Hepatic stellate cell (primary cell): ENCODE data around the gene GALK2.
"Not testable (repeated sequence)": the region's sequence is repeated elsewhere in the genome, so short reads cannot be mapped to it uniquely, and the experiment has no call there.

ENCODE experiments used
- DNase-seq: peaks from one replicate; pipeline ENCODE4 v3.0.0; 2011; ENCODE audit warnings: low spot score

The GALK2 gene

DNA sequence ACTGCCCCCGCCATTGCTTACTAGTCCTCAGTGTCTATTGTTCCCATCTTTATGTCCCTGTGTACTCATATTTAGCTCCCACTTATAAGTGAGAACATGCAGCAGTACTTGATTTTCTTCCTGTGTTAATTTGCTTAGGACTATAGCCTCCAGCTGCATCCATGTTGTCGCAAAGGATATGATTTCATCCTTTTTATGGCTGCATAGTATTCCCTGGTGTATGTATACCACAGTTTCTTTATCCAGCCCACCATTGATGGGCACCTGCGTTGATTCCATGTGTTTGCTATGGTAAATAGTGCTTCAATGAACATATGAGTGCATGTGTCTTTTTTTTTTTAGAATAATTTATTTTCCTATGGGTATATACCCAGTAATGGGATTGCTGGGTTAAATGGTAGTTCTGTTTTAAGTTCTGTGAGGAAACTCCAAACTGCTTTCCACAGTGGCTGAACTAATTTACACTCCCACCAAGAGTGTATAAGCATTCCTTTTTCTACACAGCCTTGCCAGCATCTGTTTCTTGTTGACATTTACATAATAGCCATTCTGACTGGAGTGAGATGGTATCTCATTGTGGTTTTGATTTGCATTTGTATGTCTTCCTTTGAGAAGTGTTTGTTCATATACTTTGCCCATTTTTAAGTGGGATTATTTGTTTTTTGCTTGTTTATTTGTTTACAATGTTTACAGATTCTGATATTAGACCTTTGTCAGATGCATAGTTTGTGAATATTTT is 53.7 kb downstream of the GALK2 start:
- no peak for DNase-seq

DNA sequence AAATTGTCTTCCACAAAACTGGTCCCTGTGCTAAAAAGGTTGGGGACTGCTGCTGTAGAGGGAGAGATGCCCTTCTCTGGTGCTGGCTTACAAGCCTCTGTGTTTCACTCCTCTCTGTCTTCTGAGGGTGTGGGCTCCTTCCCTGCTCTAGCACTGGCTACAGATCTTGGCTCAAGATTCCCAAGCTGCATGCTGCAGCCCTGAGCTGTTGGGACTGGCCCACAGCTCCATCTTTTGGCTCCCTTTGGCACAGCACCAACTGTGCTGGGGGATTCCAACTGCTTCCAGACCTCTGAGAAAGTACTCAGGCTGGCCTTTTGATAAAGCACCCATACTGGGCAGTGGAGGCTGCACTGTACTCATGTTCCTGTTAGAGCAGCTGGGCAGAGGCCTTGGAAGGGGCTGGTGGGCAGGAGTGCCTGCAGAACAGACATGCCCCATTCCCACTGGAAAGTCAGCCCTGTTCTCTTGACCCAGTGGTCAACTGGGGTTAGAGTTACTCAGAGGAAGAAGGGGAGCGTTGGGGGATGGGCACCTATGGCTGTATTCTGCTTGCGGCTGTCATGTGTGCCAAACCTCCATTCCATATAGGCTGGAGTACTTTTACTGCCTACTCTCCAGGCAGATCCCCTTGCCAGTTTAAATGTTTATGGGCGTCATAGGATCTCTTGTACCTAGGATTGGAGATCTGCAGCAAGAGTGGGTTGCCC is 55.7 kb downstream of the GALK2 start:
- DNase-seq = no peak

DNA sequence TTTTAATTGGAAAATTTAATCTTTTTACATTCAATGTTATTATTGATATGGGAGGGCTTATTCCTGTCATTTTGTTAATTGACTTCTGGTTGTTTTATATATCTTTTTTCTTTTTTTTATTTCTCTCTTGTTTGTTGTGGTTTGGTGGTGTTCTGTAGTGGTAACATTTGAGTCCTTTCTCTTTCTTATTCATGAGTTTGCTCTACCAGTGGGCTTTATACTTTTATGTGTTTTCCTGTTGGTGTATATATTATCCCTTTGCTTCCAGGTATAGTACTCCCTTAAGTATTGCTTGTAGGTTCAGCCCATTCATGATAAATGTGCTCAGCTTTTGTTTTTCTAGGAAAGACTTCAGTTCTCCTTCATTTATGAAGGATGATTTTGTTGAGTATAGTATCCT is 57.6 kb downstream of the GALK2 start:
- DNase-seq = no peak

DNA sequence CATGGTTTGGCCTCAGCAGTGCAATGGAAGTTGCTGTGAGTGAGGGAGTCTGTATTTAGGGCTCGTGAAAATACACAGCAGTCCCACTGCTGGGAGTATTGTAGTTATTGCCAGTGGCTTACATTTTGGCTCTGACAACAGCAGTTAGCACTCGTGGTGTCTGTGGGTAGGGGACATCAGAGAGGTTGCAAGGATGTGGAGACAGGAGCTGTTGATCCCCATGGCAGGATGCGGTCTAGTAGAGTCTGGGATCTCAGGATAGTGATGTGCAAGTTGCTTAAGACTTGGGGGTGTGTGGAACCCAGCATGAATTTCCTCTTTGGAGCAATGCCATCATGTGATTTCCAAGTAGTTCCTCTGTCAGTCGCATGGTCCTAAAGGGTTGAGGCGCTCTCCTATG is 59.9 kb downstream of the GALK2 start:
- DNase-seq = no peak

DNA sequence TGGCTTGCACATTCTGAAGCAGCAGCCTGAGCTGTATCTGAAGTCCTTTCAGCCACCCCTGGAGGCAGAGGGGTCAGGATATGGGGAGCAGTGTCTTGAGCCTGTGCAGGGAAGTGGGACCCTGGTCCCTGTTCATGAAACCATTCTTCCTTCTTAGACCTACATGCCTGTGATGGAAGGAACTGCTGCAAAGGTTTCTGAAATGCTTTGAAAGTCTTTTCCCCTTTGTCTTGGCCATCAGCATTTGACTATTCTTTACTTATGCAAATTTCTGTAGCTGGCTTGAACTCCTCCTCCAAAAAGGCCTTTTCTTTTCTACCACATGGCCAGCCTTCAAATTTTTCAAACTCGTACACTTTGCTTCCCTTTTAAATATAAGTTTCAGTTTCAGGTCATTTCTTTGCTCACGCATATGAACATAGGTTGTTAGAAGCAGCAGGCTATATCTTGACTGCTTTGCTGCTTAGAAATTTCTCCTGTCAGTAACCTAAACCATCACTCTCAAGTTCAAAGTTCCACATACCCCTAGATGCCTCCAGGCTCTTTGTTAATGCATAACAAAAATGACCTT is 62.3 kb downstream of the GALK2 start:
- no peak for DNase-seq

DNA sequence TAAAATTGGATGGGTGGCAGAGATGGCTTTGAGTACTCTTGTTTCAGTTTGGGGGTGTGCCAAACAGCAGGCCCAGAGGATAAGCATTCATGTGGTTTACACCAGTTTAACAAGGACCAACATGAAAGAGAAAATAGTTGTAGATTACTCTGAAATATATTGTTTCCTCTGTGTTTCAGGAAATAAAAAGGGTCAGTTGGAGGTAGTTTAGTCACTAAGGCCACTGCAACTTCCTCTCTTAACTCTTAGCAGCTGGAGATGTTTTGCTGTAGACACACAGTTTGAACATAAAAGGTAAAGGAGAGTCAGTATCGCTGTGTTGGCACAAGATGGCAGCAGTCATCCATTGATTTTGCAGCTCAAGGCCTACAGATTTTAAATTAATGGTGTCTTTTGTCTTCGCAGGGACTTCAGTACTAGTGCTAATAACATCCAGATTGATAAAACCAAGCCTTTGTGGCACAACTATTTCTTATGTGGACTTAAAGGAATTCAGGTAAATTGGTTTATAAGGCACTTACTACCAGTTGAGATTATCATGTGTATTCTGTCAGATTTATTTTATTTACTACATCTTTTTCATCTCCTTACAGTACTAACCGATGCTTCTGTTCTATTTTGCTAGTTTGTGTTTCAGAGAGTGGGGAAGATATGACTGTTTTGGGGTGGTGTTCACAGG is 65.5 kb downstream of the GALK2 start:
- DNase-seq = peak; percentile 40

DNA sequence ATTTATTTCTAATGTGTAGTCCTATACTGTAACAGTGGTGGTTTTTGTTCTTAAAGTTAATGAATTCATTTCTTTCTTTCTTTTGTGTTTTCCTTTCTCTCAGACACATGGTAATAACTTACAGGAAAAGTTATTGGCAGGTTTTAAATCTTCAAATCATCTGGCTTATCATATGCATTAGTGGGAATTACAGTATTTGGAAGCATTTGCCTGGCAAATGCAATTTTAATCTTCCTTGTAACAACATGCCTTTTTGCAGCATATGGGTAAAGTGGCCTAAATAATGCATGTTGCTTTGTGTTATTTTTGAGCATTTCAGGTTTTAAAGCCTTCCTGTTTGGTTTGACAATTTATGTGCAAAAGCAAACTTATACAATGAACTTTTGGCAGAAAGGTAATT is 66.8 kb downstream of the GALK2 start:
- no peak for DNase-seq

DNA sequence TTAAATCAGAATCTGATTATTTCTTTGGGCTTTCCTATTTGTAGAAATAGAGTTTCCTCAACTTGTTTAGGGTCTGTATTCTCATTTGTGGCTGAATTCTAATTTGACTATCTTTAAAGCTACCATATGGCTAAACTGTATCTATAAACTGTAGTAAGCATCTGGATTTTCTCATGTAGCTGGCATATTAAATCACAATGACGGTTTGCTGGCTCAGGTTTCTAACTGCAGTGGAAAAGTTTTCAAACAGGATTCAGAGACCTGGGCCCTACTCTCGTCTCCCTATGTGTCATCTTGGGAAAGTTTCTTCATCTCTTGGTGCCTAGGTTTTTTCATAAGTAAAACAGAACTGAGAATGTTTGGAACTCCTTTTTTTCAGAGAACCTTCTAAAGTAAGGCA is 68.3 kb downstream of the GALK2 start:
- DNase-seq = no peak

DNA sequence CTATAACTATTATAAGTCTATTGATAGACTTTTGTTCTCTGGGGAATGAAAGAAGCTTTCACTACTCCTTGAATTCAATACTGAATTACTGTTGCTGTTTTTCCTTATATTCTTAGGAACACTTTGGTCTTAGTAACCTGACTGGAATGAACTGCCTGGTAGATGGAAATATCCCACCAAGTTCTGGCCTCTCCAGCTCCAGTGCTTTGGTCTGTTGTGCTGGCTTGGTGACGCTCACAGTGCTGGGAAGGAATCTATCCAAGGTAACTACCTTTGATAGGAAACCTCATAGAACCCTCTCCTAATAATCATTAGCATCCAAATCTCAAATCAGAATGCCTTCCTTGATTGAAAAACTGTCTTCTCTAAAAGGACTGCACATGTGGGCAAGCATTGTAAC is 69.1 kb downstream of the GALK2 start:
- DNase-seq = no peak

DNA sequence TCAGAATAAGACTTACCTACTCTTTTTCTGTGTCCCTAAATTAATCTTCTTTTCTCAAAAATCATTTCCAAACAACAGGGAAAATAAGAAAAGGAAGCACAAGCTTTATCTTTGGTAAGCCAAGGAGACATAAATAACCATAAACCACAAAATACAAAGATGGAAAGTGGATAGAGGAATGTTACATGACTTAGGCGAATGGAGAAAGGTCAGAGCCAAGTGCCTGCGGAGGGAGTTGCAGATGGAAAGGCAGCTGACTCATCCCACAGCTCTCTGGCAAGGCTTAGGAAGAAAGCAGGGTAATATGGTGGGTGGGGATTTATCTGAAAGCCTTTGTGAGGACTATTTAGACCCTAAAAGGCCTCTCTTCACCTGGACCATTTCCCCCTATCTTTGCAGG is 72.8 kb downstream of the GALK2 start:
- peak; percentile 50 for DNase-seq

DNA sequence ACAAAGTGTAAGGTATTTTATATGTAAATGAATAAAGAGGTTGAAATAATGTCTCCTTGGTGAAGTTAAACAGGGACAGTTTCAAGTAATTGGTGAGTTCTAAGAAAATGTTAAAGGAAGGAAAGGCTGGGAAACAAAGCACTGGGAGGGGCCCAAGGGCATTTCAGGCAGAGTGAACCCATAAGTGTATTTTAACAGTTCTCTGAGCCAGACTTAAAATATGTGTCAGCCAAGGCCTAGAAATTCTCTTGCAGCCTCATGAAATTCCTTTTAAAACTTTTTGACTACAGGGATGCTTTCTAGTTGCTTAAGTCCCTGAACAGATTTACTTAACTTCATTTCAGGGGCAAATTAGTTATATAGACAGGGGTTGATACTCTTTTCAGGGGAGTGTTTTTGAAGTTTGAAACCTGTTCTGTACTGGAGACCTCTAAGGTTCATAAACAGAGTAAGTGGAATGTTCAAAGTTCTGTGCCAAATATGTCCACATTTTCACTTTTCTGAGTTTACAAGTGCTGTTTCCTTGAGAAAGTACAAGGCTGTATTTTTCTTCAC is 77.6 kb downstream of the GALK2 start:
- no peak for DNase-seq

DNA sequence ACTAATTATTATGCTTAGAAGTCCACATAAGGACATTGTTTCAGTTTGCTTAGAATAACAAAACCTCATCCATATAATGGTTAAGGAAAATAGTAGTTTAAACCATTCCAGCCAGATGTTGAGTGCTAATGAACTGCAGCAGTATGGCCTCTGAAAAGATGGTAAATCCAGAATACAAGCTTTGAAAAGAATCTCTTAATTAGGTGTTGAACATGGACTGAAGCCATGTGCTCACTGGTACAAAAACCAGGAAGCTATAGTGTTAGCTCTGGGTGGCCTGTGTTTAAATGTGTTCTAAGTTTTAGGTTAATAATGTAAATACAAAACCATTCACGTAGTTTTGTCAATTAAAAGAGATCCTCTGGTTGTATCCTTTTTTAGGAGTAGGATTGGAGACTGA is 78.2 kb downstream of the GALK2 start:
- DNase-seq = no peak

DNA sequence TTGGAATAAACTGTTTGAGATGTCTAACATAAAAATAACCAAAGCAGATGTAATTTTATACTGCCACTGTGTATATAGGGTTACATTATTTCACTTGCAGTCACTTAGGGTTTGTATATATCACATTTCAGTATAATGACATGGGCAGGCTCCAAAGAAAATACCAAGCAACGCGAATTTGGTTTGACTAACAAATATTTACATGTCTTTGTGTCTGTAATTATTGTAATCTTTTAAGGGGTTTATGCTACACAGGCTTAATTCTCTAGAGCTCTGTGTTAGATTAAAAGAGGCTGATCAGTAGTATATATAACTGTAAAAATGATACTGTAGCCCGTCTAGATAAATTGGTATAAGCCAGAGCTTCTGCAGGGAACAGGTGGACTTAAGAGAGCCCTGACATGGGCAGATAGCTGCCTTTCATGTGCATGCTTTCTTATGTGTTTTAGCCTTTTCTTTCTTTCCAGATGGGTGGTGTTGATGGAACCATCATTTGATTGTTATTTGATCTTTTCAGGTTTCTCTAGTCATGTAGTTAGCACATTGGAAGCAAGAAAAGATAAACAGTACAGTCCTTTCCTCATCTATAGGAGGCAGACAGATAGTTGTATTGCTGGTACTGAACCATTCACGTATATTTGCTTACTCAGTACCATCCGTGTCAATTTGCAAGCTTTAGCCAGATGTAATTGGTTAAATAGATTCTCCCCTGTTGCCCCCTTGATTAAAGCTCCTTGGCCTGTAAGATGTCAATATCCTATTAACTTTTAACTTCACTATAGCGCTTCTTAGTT is 86.1 kb downstream of the GALK2 start:
- DNase-seq = no peak

DNA sequence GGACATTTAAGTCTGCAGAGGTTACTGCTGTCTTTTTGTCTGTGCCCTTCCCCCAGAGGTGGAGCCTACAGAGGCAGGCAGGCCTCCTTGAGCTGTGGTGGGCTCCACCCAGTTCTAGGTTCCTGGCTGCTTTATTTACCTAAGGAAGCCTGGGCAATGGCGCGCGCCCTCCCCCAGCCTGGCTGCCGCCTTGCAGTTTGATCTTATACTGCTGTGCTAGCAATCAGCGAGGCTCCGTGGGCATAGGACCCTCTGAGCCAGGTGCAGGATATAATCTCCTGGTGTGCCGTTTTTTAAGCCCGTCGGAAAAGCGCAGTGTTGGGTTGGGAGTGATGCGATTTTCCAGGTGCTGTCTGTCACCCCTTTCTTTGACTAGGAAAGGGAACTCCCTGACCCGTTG is 95.1 kb downstream of the GALK2 start:
- DNase-seq = not testable (repeated sequence)

DNA sequence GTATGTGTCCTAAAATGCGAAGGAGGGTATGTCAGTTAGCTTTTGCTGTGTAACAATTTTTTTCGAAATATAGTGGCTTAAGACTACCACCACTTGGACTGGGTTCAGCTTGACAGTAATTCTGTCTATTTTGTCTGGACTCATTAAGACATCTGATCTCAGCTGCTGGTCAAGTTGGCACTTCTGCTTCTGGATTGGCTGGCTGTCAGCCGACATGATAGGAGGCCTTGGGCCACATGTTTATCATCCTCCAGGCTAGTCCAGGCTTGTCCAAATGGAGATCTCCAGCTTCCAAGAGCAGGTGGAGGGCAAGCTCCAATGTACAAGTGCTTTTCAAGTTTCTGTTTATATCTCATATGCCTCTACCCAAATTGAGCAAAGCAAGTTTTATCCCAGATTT is 95.9 kb downstream of the GALK2 start:
- no peak for DNase-seq

DNA sequence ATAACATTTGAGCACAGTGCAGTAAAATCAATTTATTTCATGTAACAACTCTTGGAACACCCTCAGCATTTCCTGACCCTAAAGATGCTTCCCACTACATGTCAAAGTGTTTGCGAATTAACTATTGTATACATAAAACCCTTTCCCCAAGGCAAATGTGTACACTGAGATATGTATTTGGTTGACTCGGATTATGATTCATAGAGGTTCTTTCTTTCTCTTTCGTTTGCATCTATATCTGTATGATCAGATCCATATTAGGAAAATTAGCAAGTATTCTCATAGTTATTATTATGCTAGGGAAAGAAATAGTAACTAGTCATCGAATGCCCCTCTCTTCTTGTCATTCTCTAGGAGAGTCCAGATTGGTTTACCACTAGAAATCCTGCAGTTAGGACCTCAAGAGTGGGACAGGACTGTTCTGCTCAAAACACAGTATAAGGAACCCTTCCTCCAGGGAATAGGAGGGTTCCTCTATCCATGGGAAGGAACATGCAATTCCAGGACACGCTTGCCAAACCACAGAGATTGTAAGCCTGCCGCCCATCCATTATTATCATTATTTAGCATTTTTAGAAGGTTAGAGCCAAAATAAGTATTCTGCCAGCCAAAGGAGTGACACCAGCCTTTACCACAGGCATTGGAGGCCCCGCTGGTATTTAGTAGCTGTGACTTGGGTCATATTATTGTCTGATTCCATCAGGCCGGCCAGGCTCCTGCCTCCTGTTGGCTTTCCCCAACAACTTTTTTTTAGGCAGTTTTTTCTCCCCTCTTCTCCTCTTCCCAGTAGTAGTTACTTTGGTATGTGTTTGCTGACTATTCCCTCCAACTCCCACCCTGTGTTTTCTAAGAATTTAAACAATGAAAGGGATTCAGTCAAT is 100.7 kb downstream of the GALK2 start:
- DNase-seq = peak; percentile 63

DNA sequence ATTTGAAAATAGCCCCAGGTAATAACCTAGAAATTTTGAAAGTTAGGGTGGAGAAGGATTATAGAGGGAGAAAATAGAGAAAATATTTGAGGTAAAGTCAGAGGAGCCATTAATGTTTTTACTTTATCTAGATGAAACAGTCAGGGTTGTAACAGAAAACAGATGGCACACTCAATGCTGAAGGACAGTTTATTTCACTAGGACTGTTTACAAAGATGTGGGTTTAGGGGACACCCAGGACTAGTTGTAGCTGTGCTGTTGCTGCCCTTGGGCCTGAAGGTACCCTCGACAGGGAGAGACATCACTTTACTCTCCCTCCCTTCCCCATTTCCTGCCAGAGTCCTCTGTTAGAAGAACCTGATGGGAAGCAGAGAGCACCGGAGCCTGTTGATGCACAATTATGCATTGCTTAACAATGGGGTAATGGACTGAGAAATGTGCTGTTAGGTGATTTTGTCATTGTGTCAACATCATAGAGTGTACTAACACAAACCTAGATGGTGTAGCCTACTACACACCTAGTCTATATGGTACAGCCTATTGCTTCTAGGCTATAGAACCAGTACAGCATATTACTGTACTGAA is 103.8 kb downstream of the GALK2 start:
- no peak for DNase-seq

DNA sequence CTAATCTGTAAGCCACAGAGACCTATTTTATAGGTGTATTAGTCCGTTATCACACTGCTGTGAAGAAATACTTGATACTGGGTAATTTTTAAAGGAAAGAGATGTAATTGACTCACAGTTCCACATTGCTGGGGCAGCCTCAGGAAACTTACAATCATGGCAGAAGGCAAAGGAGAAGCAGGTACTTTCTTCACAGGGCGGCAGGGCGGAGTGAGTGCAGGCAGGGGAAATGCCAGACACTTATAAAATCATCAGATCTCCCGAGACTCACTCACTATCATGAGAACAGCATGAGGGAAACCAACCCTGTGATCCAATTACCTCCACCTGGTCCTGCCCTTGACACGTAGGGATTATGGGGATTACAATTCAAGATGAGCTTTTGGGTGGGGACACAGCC is 108.7 kb downstream of the GALK2 start:
- DNase-seq = no peak

DNA sequence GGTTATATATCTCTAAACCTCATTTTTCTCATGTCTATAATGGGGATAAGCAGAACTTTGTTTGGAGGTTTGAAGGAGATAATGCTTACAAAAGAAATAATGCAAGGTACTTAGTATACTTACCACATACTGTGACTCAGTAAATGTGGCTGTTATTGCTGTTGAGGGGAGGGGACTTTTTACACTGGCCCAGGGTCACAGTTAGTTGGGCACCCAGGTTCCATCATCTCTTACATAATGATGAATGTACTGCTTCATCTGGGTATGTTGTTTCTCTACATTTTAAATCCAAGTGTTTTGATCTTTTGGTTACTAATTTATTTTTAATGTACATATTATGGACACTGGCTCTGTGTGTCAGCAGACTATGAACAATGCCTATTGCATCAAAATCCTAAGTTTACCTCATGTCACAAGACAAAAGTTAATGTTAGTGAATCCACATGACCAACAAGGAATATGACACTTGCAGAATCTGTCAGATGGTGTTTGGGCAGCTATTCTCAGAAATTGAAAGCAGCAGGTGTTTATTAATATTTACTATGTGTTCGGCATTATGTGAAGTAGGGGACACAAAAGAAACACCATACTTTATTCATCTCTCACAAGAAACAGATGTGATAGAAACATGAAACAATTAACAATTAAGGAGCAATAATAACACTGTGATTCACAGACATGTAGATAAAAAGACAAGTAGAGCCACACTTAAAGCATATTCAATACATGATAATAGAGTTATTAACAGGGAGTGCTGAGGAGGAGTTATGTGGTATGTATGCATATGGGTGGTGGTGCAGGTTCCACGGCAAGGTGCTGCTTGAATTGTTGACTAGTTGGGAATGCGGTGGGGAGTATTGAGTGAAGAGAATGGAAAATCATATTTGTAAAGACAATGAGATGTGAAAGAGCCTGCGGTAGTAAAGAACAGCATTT is 109.7 kb downstream of the GALK2 start:
- DNase-seq = no peak
